Endodermal cell (in vitro differentiated cells): ENCODE results near the gene EME2. TPM values are rescaled to one million over a fixed set of nuclear protein-coding genes. Genes with fewer than 3 reads are reported as not detected.

Experiments used
- DNase-seq: peaks from one replicate; pipeline ENCODE4 v3.0.0-alpha.2; 2017
- H3K27ac ChIP-seq: 2 replicates; pipeline ENCODE4 v1.5.1; 2013; ENCODE audit warnings: mild to moderate bottlenecking, low read depth, low read length, moderate library complexity
- H3K27me3 ChIP-seq: 2 replicates; pipeline ENCODE4 v1.6.1; 2013; ENCODE audit warnings: mild to moderate bottlenecking, low read length, moderate library complexity; ENCODE audit not compliant: insufficient read depth, control insufficient read depth, poor library complexity, severe bottlenecking
- H3K36me3 ChIP-seq: 2 replicates; pipeline ENCODE4 v1.7.0; 2013; ENCODE audit warnings: mild to moderate bottlenecking, low read length, moderate library complexity; ENCODE audit not compliant: control insufficient read depth, insufficient read depth
- H3K4me1 ChIP-seq: one replicate; pipeline ENCODE4 v1.7.0; 2013; ENCODE audit warnings: low read length; ENCODE audit not compliant: control insufficient read depth, insufficient read depth
- H3K4me3 ChIP-seq: 2 replicates; pipeline ENCODE4 v1.5.1; 2013; ENCODE audit warnings: mild to moderate bottlenecking, low read length, moderate library complexity
- H3K9ac ChIP-seq: 2 replicates; pipeline ENCODE4 v1.6.1; 2013; ENCODE audit warnings: mild to moderate bottlenecking, low read length, moderate library complexity; ENCODE audit not compliant: poor library complexity, severe bottlenecking; ENCODE audit errors: extremely low read depth
- H3K9me3 ChIP-seq: 2 replicates; pipeline ENCODE4 v1.6.1; 2013; ENCODE audit warnings: mild to moderate bottlenecking, low read length, moderate library complexity; ENCODE audit not compliant: control insufficient read depth
- H3K27ac Mint-ChIP-seq: 2 replicates; pipeline ENCODE4 v1.8.0; 2020; ENCODE audit warnings: mixed read lengths
- H3K27me3 Mint-ChIP-seq: 2 replicates; pipeline ENCODE4 v1.8.0; 2021; ENCODE audit warnings: mild to moderate bottlenecking, mixed read lengths; ENCODE audit not compliant: insufficient read depth
- H3K36me3 Mint-ChIP-seq: 2 replicates; pipeline ENCODE4 v1.8.0; 2020; ENCODE audit warnings: low read depth, mixed read lengths
- H3K4me1 Mint-ChIP-seq: 2 replicates; pipeline ENCODE4 v1.8.0; 2020; ENCODE audit warnings: mixed read lengths
- H3K4me3 Mint-ChIP-seq: 2 replicates; pipeline ENCODE4 v1.8.0; 2020; ENCODE audit warnings: mild to moderate bottlenecking, moderate library complexity, mixed read lengths
- H3K9me3 Mint-ChIP-seq: 2 replicates; pipeline ENCODE4 v1.8.0; 2020; ENCODE audit warnings: mild to moderate bottlenecking, mixed read lengths
- CTCF ChIP-seq: fragments of 200-600 bp; sonication (generic); conservative IDR thresholded peaks from 2 replicates; pipeline ENCODE4 v1.5.0; 2021; ENCODE audit warnings: antibody characterized with exemption, mild to moderate bottlenecking
- WGBS, 2 experiments: methylation state at CpG; one replicate each; pipeline versions ENCODE4 v1.1.5 to v1.1.7; 2013; ENCODE audit warnings: missing lambda C conversion rate in 2 of 2, mixed read lengths in 1 of 2; ENCODE audit not compliant: insufficient coverage in 1 of 2, insufficient read length in 1 of 2; 5-methylcytosine and 5-hydroxymethylcytosine counted together
- total RNA-seq, 2 donors: library from RNA; stranded (reverse); fragmentation: NEBNext Ultra II Directional in 1 of 2; extraction: Animal tissue kit (Norgen Biotek cat#: 25700) in 1 of 2; gene quantifications; 2 replicates in 1 of 2; 3 replicates in 1 of 2; pipeline ENCODE4 v1.2.1, GENCODE V29; 2021

Gene EME2
- total RNA-seq, 2 donors from 2014 or later: 34.3 to 64.3 TPM

GRCh38 chr16:1768061-1768766 lies 4.4 kb upstream of the EME2 start:
- peaks cover 23% of the 10 kb centered on the region for H3K36me3 ChIP-seq
- 94% methylated on average over 35 to 40 of the region's 41 CpGs for WGBS, 2 experiments
- DNase-seq: no peak
- H3K4me3 ChIP-seq: no peak overlapping the region
- no peak overlapping the region for H3K27ac ChIP-seq
- no peaks in the 10 kb centered on the region for H3K27me3 ChIP-seq
- no peaks in the 10 kb centered on the region for H3K9me3 ChIP-seq
- TF ChIP-seq CTCF: no peak
- no peak overlapping the region for H3K27ac Mint-ChIP-seq
- peaks cover 13% of the 10 kb centered on the region for H3K36me3 Mint-ChIP-seq
- H3K4me3 Mint-ChIP-seq: no peak overlapping the region
- no peaks in the 10 kb centered on the region for H3K27me3 Mint-ChIP-seq
- H3K4me1 ChIP-seq: no peaks in the 10 kb centered on the region
- H3K9me3 Mint-ChIP-seq: no peaks in the 10 kb centered on the region
- no peak overlapping the region for H3K9ac ChIP-seq
- peaks cover 3% of the 10 kb centered on the region for H3K4me1 Mint-ChIP-seq

GRCh38 chr16:1768767-1769401 lies 3.7 kb upstream of the EME2 start:
- H3K9me3 Mint-ChIP-seq: no peaks in the 10 kb centered on the region

More at GRCh38 chr16:1768767-1769401, 3.7 kb upstream of the EME2 start:
- no peak for TF ChIP-seq CTCF
- Histone ChIP-seq H3K4me3 (no peak overlapping the region), H3K27ac (no peak overlapping the region), H3K9me3 (no peaks in the 10 kb centered on the region), H3K4me1 (no peaks in the 10 kb centered on the region), H3K27me3 (no peaks in the 10 kb centered on the region), H3K9ac (no peak overlapping the region), H3K36me3 (peaks cover 23% of the 10 kb centered on the region)
- H3K36me3 Mint-ChIP-seq: peaks cover 13% of the 10 kb centered on the region
- H3K4me3 Mint-ChIP-seq: no peak overlapping the region
- no peak overlapping the region for H3K27ac Mint-ChIP-seq
- no peak for DNase-seq
- H3K27me3 Mint-ChIP-seq: no peaks in the 10 kb centered on the region
- WGBS, 2 experiments: 93 to 94% methylated on average over 6 to 26 of the region's 26 CpGs
- H3K4me1 Mint-ChIP-seq: peaks cover 3% of the 10 kb centered on the region
